ENCODE results near the gene RASD1. TPM values are rescaled to one million over a fixed set of nuclear protein-coding genes. Genes with fewer than 3 reads are reported as not detected.

RASD1 gene
- total RNA-seq, 4 donors from 2014 or later, result 1.1 to 8.4 (median 4.3) TPM

DNA sequence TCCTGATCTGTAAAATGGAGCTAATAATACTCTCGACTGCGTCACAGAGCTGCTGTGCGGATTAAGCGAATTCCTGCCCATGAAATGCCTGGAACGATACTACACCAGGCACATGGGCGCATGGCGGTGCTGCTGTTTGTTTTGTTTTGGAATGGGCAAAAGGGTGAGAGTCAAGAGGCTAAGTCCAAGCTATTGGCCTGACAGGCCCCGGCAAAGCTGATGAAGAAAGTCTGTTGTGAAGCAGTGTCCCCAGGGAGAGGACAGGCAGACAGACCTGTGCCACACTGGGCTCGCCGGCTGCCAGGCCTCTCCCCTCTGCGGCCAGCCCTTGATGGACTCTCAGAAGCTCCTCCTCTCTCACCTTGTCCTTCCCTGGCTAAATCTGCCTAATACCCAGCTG, 31.3 kb upstream of the RASD1 start:
- H3K4me3 ChIP-seq, result no peak overlapping the region

GRCh38 chr17:17526369-17526768, 30.2 kb upstream of the RASD1 start:
- Histone ChIP-seq H3K4me3 (no peak overlapping the region), H3K9me3 (no peaks in the 10 kb centered on the region), H3K27ac (no peak overlapping the region), H3K36me3 (peaks cover 0 to 8% (median 0%) of the 10 kb centered on the region in 3 donors), H3K27me3 (no peaks in the 10 kb centered on the region), H3K4me1 (peaks cover 0 to 17% (median 0%) of the 10 kb centered on the region in 3 donors)
- no peak for DNase-seq
- 63 to 82% methylated on average over 5 of the region's 14 CpGs for WGBS, 2 donors
- intact Hi-C loops (cut with DNase I), result no loop called here
- TF ChIP-seq POLR2A (IDR thresholded peaks at IDR 0.05) (no peak), CTCF (IDR thresholded peaks at IDR 0.05) (no peak)

More for the DNA sequence above, 31.3 kb upstream of the RASD1 start:
- Histone ChIP-seq H3K36me3 (no peaks in the 10 kb centered on the region), H3K27me3 (no peaks in the 10 kb centered on the region), H3K27ac (no peak overlapping the region), H3K4me1 (peaks cover 0 to 17% (median 0%) of the 10 kb centered on the region in 3 donors), H3K9me3 (no peaks in the 10 kb centered on the region)
- intact Hi-C loops (cut with DNase I), result no loop called here
- 97% methylated on average over 8 to 9 of the region's 11 CpGs for WGBS, 2 donors
- TF ChIP-seq CTCF (IDR thresholded peaks at IDR 0.05) (no peak), POLR2A (IDR thresholded peaks at IDR 0.05) (no peak)
- no peak for DNase-seq

- no peak for DNase-seq
- H3K9me3 ChIP-seq, result no peaks in the 10 kb centered on the region
- H3K27ac ChIP-seq, result no peak overlapping the region
- intact Hi-C loops (cut with DNase I), result no loop called here
- H3K36me3 ChIP-seq, result peaks cover 0 to 12% (median 0%) of the 10 kb centered on the region in 3 donors
- no peak overlapping the region for H3K4me3 ChIP-seq
- TF ChIP-seq CTCF (IDR thresholded peaks at IDR 0.05), result no peak
- TF ChIP-seq POLR2A (IDR thresholded peaks at IDR 0.05), result no peak
- peaks cover 0 to 17% (median 0%) of the 10 kb centered on the region in 3 donors for H3K4me1 ChIP-seq
- whole genome bisulfite sequencing, 2 donors, result 66 to 100% methylated on average over 1 to 4 of the region's 6 CpGs
- H3K27me3 ChIP-seq, result no peaks in the 10 kb centered on the region
These were observed 29.8 kb upstream of the RASD1 start for GRCh38 chr17:17525956-17526355.

- no peak overlapping the region for H3K4me3 ChIP-seq
- intact Hi-C loops (cut with DNase I), result no loop called here
- no peak for TF ChIP-seq POLR2A (IDR thresholded peaks at IDR 0.05)
- no peak for TF ChIP-seq CTCF (IDR thresholded peaks at IDR 0.05)
These were observed 29.1 kb upstream of the RASD1 start for GRCh38 chr17:17525311-17525710.

DNA sequence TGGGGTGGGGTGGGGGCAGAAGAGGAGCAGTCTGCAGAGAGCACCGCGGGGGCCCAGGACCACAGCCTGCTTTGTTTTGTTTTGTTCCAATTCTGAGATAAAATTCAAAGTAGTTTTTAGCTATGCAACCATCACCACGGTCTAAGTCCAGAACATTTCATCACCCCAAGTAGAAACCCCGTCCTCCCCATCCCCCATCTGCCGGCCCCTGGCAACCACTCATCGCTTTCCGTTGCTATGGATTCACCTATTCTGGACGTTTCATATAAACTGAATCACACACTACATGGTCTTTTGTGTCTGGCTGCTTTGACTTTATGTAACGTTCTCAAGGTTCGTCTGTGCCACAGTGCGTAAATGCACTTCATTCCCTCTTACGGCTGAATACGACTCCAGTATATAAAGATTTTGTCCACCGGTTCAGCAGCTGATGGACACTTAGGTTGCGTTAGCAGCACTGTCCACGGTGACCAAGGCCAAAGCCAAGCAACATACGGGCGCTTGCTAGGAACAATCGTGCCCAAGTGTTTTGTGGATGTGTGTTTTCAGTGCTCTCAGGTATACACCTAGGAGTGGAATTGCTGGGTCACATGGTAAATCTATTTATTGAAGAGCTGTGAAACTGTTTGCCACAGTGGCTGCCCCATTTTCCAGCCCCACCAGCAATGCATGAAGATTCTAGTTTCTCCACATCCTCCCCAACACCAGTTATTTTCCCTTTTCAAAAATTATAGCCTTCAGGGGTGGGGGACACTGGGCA, 27.7 kb upstream of the RASD1 start:
- Histone ChIP-seq H3K27ac (no peak overlapping the region), H3K4me1 (peaks cover 0 to 17% (median 0%) of the 10 kb centered on the region in 3 donors), H3K27me3 (no peaks in the 10 kb centered on the region), H3K4me3 (no peak overlapping the region), H3K36me3 (peaks cover 0 to 29% (median 0%) of the 10 kb centered on the region in 3 donors), H3K9me3 (no peaks in the 10 kb centered on the region)
- 82 to 91% methylated on average over 18 to 19 of the region's 19 CpGs for WGBS, 2 donors
- DNase-seq, result no peak
- TF ChIP-seq POLR2A (IDR thresholded peaks at IDR 0.05) (no peak), CTCF (IDR thresholded peaks at IDR 0.05) (no peak)
- intact Hi-C loops (cut with DNase I), result no loop called here

More at GRCh38 chr17:17525311-17525710, 29.1 kb upstream of the RASD1 start:
- DNase-seq, result no peak
- H3K36me3 ChIP-seq, result peaks cover 0 to 18% (median 0%) of the 10 kb centered on the region in 3 donors
- 86 to 87% methylated on average over 15 of the region's 15 CpGs for WGBS, 2 donors
- no peaks in the 10 kb centered on the region for H3K27me3 ChIP-seq
- no peaks in the 10 kb centered on the region for H3K9me3 ChIP-seq
- no peak overlapping the region for H3K27ac ChIP-seq
- peaks cover 0 to 17% (median 0%) of the 10 kb centered on the region in 3 donors for H3K4me1 ChIP-seq
